Sigmoid colon (tissue), 7 donors: Measurements from ENCODE around the gene HEATR5B. TPM values are rescaled to one million over a fixed set of nuclear protein-coding genes. Genes with fewer than 3 reads are reported as not detected.

Experiments used
- DNase-seq: peaks from one replicate; pipeline ENCODE4 v3.0.0-alpha.2; 2019
- H3K27ac ChIP-seq, 4 donors: fragments of 200-600 bp; sonication (generic); one replicate each; pipeline ENCODE4 v1.5.1; 2016 to 2019; ENCODE audit warnings: mild to moderate bottlenecking in 1 of 4
- H3K27me3 ChIP-seq, 3 donors: fragments of 200-600 bp; sonication (generic); one replicate each; pipeline ENCODE4 v1.5.1; 2019; ENCODE audit warnings: mild to moderate bottlenecking in 1 of 3
- H3K36me3 ChIP-seq, 4 donors: fragments of 200-600 bp; sonication (generic); one replicate each; pipeline ENCODE4 v1.5.1; 2016 to 2019
- H3K4me1 ChIP-seq, 4 donors: fragments of 200-600 bp; sonication (generic); one replicate each; pipeline ENCODE4 v1.5.1; 2017 to 2019
- H3K4me3 ChIP-seq, 4 donors: fragments of 200-600 bp; sonication (generic); one replicate each; pipeline ENCODE4 v1.5.1; 2017 to 2019; ENCODE audit warnings: mild to moderate bottlenecking in 2 of 4, moderate library complexity in 1 of 4
- H3K9me3 ChIP-seq, 4 donors: fragments of 200-600 bp in 3 of 4; sonication (generic) in 3 of 4; one replicate each; pipeline versions ENCODE4 v1.5.1 to v1.6.1; 2013 to 2019
- CTCF ChIP-seq, 4 experiments: fragments of 450-650 bp in 3 of 4; fragments of 200-600 bp in 1 of 4; IDR thresholded peaks; one replicate each; pipeline ENCODE4 v1.5.1; 2016 to 2019; ENCODE audit warnings: antibody characterized with exemption in 4 of 4, mild to moderate bottlenecking in 3 of 4, moderate library complexity in 2 of 4
- EP300 ChIP-seq, 4 donors: sonication (generic); formaldehyde crosslinking; IDR thresholded peaks; one replicate each; pipeline ENCODE4 v1.6.1; 2017; ENCODE audit warnings: antibody characterized with exemption in 4 of 4
- POLR2A ChIP-seq, 2 donors: fragments of 450-650 bp; IDR thresholded peaks; one replicate each; pipeline ENCODE4 v1.6.1; 2016; ENCODE audit warnings: antibody characterized with exemption in 2 of 2, mild to moderate bottlenecking in 2 of 2, moderate library complexity in 2 of 2
- POLR2AphosphoS5 ChIP-seq, 4 donors: sonication (generic); formaldehyde crosslinking; IDR thresholded peaks; one replicate each; pipeline ENCODE4 v1.6.1; 2017; ENCODE audit warnings: antibody characterized with exemption in 4 of 4
- WGBS, 2 donors: extraction: QIAGEN DNeasy Blood & Tissue Kit; methylation state at CpG; one replicate each; pipeline ENCODE4 v1.1.7; 2013; 5-methylcytosine and 5-hydroxymethylcytosine counted together
- intact Hi-C: fragments of 100-400 bp; cut with DNase I; formaldehyde crosslinking; loops from one replicate; pipeline ENCODE4 v1.15.1; 2023
- polyA plus RNA-seq, 3 donors: library from polyadenylated mRNA; stranded (reverse); fragments of 200-250 nt; gene quantifications; one replicate each; pipeline ENCODE4 v1.2.3, GENCODE V29; 2013
- total RNA-seq, 4 donors: library from RNA; depleted of rRNA; stranded (reverse); fragments of >200 nt; gene quantifications; one replicate each; pipeline ENCODE4 v1.1.0, GENCODE V29; 2016
- donor health status: healthy with polysubstance abuse.
- donor health status: Bipolar disorder and iron deficiency.
- donor health status: healthy.

Gene HEATR5B
- total and polyA plus RNA-seq, 7 donors: 3.0 to 24.7 (median 16.6) TPM

- H3K27me3 ChIP-seq: no peaks in the 10 kb centered on the region
- H3K9me3 ChIP-seq: no peaks in the 10 kb centered on the region
- no peaks in the 10 kb centered on the region for H3K36me3 ChIP-seq
- intact Hi-C loops: no loop called here
- no peak for TF ChIP-seq EP300 (IDR thresholded peaks at IDR 0.05)
- no peak for TF ChIP-seq POLR2A (IDR thresholded peaks at IDR 0.05)
- TF ChIP-seq CTCF (IDR thresholded peaks at IDR 0.05): no peak
- TF ChIP-seq POLR2AphosphoS5 (IDR thresholded peaks at IDR 0.05): no peak
- no peak overlapping the region for H3K4me3 ChIP-seq
- H3K27ac ChIP-seq: no peak overlapping the region
- H3K4me1 ChIP-seq: peaks cover 0 to 24% (median 10%) of the 10 kb centered on the region in 4 donors
- no peak for DNase-seq
- 92 to 96% methylated on average over 5 of the region's 5 CpGs for WGBS, 2 donors
Measured at GRCh38 chr2:36960773-36961172, 123.4 kb downstream of the HEATR5B start.

GRCh38 chr2:36960005-36960675 lies 124.0 kb downstream of the HEATR5B start:
- H3K4me3 ChIP-seq: no peak overlapping the region
- no peak for DNase-seq
- H3K4me1 ChIP-seq: peaks cover 0 to 18% (median 7%) of the 10 kb centered on the region in 4 donors
- 82 to 89% methylated on average over 2 of the region's 2 CpGs for WGBS, 2 donors
- no peaks in the 10 kb centered on the region for H3K27me3 ChIP-seq
- TF ChIP-seq EP300 (IDR thresholded peaks at IDR 0.05): no peak
- TF ChIP-seq POLR2AphosphoS5 (IDR thresholded peaks at IDR 0.05): no peak
- TF ChIP-seq CTCF (IDR thresholded peaks at IDR 0.05): no peak
- TF ChIP-seq POLR2A (IDR thresholded peaks at IDR 0.05): no peak
- no peaks in the 10 kb centered on the region for H3K9me3 ChIP-seq
- H3K36me3 ChIP-seq: no peaks in the 10 kb centered on the region
- intact Hi-C loops: no loop called here
- H3K27ac ChIP-seq: no peak overlapping the region

GRCh38 chr2:36954977-36955607 lies 129.1 kb downstream of the HEATR5B start:
- Histone ChIP-seq H3K36me3 (no peaks in the 10 kb centered on the region), H3K9me3 (no peaks in the 10 kb centered on the region), H3K4me1 (peaks cover 0 to 31% (median 13%) of the 10 kb centered on the region in 4 donors), H3K4me3 (no peak overlapping the region), H3K27me3 (no peaks in the 10 kb centered on the region), H3K27ac (no peak overlapping the region)
- 82 to 86% methylated on average over 6 of the region's 6 CpGs for WGBS, 2 donors
- intact Hi-C loops: no loop called here
- TF ChIP-seq CTCF (IDR thresholded peaks at IDR 0.05) (no peak), POLR2A (IDR thresholded peaks at IDR 0.05) (no peak), POLR2AphosphoS5 (IDR thresholded peaks at IDR 0.05) (no peak), EP300 (IDR thresholded peaks at IDR 0.05) (no peak)
- no peak for DNase-seq

GRCh38 chr2:36952748-36953197 lies 131.4 kb downstream of the HEATR5B start:
- WGBS, 2 donors: 71 to 90% methylated on average over 3 of the region's 3 CpGs
- DNase-seq: no peak
- Histone ChIP-seq H3K4me3 (no peak overlapping the region), H3K27me3 (no peaks in the 10 kb centered on the region), H3K27ac (no peak overlapping the region), H3K9me3 (no peaks in the 10 kb centered on the region), H3K4me1 (peaks cover 0 to 31% (median 13%) of the 10 kb centered on the region in 4 donors), H3K36me3 (no peaks in the 10 kb centered on the region)
- TF ChIP-seq POLR2AphosphoS5 (IDR thresholded peaks at IDR 0.05): no peak
- no peak for TF ChIP-seq POLR2A (IDR thresholded peaks at IDR 0.05)
- no peak for TF ChIP-seq EP300 (IDR thresholded peaks at IDR 0.05)
- no peak for TF ChIP-seq CTCF (IDR thresholded peaks at IDR 0.05)
- intact Hi-C loops: no loop called here
